Measurements from ENCODE around the gene MARCHF10. TPM values are rescaled to one million over a fixed set of nuclear protein-coding genes. Genes with fewer than 3 reads are reported as not detected.
A peak's percentile ranks its signal among the peaks of the same experiment; 100 is the strongest.

The MARCHF10 gene
- polyA plus RNA-seq, 1 donor from 2014 or later = 0.27 TPM

DNA sequence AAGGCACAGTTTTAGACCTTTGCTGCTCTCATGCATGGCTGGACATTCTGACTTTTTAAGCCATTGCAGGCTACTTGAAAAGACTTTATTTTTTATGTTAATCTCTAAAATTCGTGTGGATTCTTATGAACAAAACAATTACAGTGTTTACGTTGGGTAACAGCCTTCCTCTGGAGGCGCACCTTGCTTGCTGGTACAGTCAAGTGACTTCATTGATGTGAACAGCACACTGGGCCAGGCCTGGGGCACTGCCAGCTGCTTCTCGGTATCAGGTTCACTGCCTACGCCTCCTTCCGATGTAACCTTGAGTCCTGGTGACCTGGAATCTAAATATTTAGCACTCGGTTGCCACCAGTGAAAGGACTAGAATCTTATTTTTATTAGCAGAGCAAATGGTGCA, 27.8 kb downstream of the MARCHF10 start:
- Histone ChIP-seq H3K27ac (ENCODE audit: low read length) (no peak overlapping the region), H3K79me2 (replicated peaks; ENCODE audit: insufficient read depth, low read length) (no peaks in the 10 kb centered on the region), H3K9me2 (ENCODE audit: insufficient read depth, low read length) (no peaks in the 10 kb centered on the region), H3K4me3 (ENCODE audit: low read length) (no peak overlapping the region), H3K9me3 (ENCODE audit: low read length) (no peaks in the 10 kb centered on the region), H3K36me3 (ENCODE audit: insufficient read depth, low read length) (no peaks in the 10 kb centered on the region), H4K20me1 (ENCODE audit: insufficient read depth) (no peaks in the 10 kb centered on the region), H3F3A (ENCODE audit: insufficient read depth, low read length, poor library complexity, severe bottlenecking) (no peaks in the 10 kb centered on the region), H2AFZ (ENCODE audit: low read depth, low read length) (no peak overlapping the region), H3K9ac (ENCODE audit: low read length) (no peak overlapping the region), H3K4me2 (ENCODE audit: low read length) (no peak overlapping the region), H3K27me3 (ENCODE audit: insufficient read depth, low read depth, low read length) (no peaks in the 10 kb centered on the region)
- TF ChIP-seq, protein P1, sequence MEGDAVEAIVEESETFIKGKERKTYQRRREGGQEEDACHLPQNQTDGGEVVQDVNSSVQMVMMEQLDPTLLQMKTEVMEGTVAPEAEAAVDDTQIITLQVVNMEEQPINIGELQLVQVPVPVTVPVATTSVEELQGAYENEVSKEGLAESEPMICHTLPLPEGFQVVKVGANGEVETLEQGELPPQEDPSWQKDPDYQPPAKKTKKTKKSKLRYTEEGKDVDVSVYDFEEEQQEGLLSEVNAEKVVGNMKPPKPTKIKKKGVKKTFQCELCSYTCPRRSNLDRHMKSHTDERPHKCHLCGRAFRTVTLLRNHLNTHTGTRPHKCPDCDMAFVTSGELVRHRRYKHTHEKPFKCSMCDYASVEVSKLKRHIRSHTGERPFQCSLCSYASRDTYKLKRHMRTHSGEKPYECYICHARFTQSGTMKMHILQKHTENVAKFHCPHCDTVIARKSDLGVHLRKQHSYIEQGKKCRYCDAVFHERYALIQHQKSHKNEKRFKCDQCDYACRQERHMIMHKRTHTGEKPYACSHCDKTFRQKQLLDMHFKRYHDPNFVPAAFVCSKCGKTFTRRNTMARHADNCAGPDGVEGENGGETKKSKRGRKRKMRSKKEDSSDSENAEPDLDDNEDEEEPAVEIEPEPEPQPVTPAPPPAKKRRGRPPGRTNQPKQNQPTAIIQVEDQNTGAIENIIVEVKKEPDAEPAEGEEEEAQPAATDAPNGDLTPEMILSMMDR (IDR thresholded peaks at IDR 0.05; ENCODE audit: poor library complexity, severe bottlenecking) = no peak
- TF ChIP-seq SMC3 (conservative IDR thresholded peaks at IDR 0.05; ENCODE audit: poor library complexity) (no peak), MXI1 (conservative IDR thresholded peaks at IDR 0.05; ENCODE audit: poor library complexity, severe bottlenecking) (no peak), EP300 (conservative IDR thresholded peaks at IDR 0.05; ENCODE audit: poor library complexity, severe bottlenecking) (no peak), RAD21 (conservative IDR thresholded peaks at IDR 0.05) (no peak), POLR2AphosphoS5 (IDR thresholded peaks at IDR 0.05) (no peak), EZH2 (IDR thresholded peaks at IDR 0.05; ENCODE audit: borderline replicate concordance, insufficient read depth, low read length, poor library complexity, severe bottlenecking) (no peak), TAF1 (IDR thresholded peaks at IDR 0.05; ENCODE audit: low read depth) (no peak)
- TF ChIP-seq, protein P2, sequence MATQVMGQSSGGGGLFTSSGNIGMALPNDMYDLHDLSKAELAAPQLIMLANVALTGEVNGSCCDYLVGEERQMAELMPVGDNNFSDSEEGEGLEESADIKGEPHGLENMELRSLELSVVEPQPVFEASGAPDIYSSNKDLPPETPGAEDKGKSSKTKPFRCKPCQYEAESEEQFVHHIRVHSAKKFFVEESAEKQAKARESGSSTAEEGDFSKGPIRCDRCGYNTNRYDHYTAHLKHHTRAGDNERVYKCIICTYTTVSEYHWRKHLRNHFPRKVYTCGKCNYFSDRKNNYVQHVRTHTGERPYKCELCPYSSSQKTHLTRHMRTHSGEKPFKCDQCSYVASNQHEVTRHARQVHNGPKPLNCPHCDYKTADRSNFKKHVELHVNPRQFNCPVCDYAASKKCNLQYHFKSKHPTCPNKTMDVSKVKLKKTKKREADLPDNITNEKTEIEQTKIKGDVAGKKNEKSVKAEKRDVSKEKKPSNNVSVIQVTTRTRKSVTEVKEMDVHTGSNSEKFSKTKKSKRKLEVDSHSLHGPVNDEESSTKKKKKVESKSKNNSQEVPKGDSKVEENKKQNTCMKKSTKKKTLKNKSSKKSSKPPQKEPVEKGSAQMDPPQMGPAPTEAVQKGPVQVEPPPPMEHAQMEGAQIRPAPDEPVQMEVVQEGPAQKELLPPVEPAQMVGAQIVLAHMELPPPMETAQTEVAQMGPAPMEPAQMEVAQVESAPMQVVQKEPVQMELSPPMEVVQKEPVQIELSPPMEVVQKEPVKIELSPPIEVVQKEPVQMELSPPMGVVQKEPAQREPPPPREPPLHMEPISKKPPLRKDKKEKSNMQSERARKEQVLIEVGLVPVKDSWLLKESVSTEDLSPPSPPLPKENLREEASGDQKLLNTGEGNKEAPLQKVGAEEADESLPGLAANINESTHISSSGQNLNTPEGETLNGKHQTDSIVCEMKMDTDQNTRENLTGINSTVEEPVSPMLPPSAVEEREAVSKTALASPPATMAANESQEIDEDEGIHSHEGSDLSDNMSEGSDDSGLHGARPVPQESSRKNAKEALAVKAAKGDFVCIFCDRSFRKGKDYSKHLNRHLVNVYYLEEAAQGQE (IDR thresholded peaks at IDR 0.05; ENCODE audit: borderline replicate concordance) = no peak

DNA sequence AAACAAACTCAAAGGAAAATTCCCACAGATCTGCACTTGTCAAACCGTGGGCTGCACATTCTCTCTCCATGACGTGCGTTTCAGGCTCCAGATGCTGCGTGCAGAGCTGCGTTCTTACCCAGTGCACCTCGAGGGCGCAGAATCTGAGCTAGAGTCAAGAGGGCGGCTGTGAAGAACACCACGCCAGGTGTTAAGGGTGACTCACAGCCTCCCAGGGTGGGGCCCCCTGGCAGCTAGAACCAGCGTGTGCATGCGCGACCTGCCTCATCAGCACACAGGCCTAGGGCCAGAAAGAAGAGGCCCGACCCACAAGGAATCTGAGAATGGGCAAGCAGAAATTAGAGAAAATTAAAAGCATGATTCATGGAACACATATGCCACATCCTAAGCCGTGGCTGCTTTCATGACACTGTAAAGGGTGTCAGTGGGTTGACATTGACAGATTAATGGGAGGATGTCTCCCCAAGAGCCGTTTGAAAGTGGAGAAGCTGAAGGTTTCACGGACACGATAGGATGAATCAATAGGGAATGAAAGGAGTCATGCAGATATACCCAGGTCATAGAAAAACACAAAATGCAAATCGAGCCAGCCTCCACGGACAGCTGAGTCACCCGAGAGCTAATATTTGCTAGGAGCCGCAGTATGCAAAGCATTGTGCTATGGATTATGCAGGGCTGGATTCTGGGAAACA, 29.0 kb downstream of the MARCHF10 start:
- Histone ChIP-seq H3K36me3 (ENCODE audit: insufficient read depth, low read length) (no peaks in the 10 kb centered on the region), H3K27me3 (ENCODE audit: insufficient read depth, low read depth, low read length) (no peaks in the 10 kb centered on the region), H3K79me2 (replicated peaks; ENCODE audit: insufficient read depth, low read length) (no peaks in the 10 kb centered on the region), H3K9me2 (ENCODE audit: insufficient read depth, low read length) (no peaks in the 10 kb centered on the region), H3K9me3 (ENCODE audit: low read length) (no peaks in the 10 kb centered on the region), H4K20me1 (ENCODE audit: insufficient read depth) (no peaks in the 10 kb centered on the region), H3K4me3 (ENCODE audit: low read length) (no peak overlapping the region), H3F3A (ENCODE audit: insufficient read depth, low read length, poor library complexity, severe bottlenecking) (no peaks in the 10 kb centered on the region), H3K27ac (ENCODE audit: low read length) (peak overlapping the region; percentile 50), H3K4me2 (ENCODE audit: low read length) (no peak overlapping the region), H2AFZ (ENCODE audit: low read depth, low read length) (peak overlapping the region; percentile 1), H3K9ac (ENCODE audit: low read length) (peak overlapping the region; percentile 17)
- TF ChIP-seq MXI1 (conservative IDR thresholded peaks at IDR 0.05; ENCODE audit: poor library complexity, severe bottlenecking) (no peak), EP300 (conservative IDR thresholded peaks at IDR 0.05; ENCODE audit: poor library complexity, severe bottlenecking) (peak; percentile 36)

Data from neural cell (in vitro differentiated cells).